GM23248 (cell line): ENCODE results near the gene MPHOSPH6.

ENCODE experiments used
- EZH2 ChIP-seq: fragments of 200-600 bp; sonication (generic); IDR thresholded peaks from 2 replicates; pipeline ENCODE4 v1.6.1; 2018; ENCODE audit warnings: antibody characterized with exemption, mild to moderate bottlenecking; ENCODE audit not compliant: insufficient read depth, poor library complexity, severe bottlenecking
- EZH2phosphoT487 ChIP-seq: fragments of 200-600 bp; sonication (generic); IDR thresholded peaks from 2 replicates; pipeline ENCODE4 v1.6.1; 2018; ENCODE audit warnings: antibody characterized with exemption, moderate library complexity, mild to moderate bottlenecking, low read depth; ENCODE audit not compliant: insufficient read depth

GRCh38 chr16:82199209-82199608 lies 29.2 kb upstream of the MPHOSPH6 start:
- TF ChIP-seq EZH2 = no peak
- no peak for TF ChIP-seq EZH2phosphoT487
